ENCODE measurements around the gene MAP4K5.
"Not testable (repeated sequence)": the region's sequence is repeated elsewhere in the genome, so short reads cannot be mapped to it uniquely, and the experiment has no call there.

The MAP4K5 gene

GRCh38 chr14:50532502-50533240 lies at the start of gene MAP4K5:
MAP4K5 (minus strand) TSS chr14:50532569; CDS start chr14:50532049, 520 bp downstream.
- FAIRE-seq, result no peak
- no peak for DNase-seq (ENCODE audit: low spot score)

DNA sequence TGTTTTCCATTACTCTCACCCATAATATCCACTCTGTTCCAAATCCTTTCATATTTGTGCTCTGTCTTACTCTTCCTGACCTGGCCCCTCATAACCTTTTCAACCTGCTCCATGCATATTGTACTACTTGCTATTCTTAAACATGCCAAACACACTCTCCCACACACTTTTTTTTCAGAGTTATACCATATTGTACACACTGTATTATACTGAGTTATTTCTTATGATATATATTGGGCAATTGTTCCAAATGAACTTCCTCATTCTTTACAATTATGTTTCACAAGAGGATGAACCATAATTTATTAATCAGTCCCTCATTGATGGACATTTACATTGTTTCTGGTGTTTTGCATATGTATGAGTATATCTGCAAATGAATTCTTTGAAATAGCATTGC lies 46.1 kb upstream of the MAP4K5 start:
- DNase-seq (ENCODE audit: low spot score) (no peak), FAIRE-seq (no peak)

- no peak for DNase-seq (ENCODE audit: low spot score)
- no peak for FAIRE-seq
These were observed 45.6 kb upstream of the MAP4K5 start for GRCh38 chr14:50577982-50578381.

GRCh38 chr14:50575769-50576168 lies 43.4 kb upstream of the MAP4K5 start:
- DNase-seq (ENCODE audit: low spot score), result no peak
- no peak for FAIRE-seq

- DNase-seq (ENCODE audit: low spot score), result no peak
- no peak for FAIRE-seq
These were observed 41.5 kb upstream of the MAP4K5 start for GRCh38 chr14:50573862-50574261.

- DNase-seq (ENCODE audit: low spot score), result no peak
- no peak for FAIRE-seq
These were observed 37.4 kb upstream of the MAP4K5 start for GRCh38 chr14:50569714-50570274.

GRCh38 chr14:50562841-50563240 lies 30.5 kb upstream of the MAP4K5 start:
- no peak for FAIRE-seq

GRCh38 chr14:50560931-50561285 lies 28.5 kb upstream of the MAP4K5 start:
- DNase-seq (ENCODE audit: low spot score) (no peak), FAIRE-seq (no peak)

More at GRCh38 chr14:50562841-50563240, 30.5 kb upstream of the MAP4K5 start:
- no peak for DNase-seq (ENCODE audit: low spot score)

DNA sequence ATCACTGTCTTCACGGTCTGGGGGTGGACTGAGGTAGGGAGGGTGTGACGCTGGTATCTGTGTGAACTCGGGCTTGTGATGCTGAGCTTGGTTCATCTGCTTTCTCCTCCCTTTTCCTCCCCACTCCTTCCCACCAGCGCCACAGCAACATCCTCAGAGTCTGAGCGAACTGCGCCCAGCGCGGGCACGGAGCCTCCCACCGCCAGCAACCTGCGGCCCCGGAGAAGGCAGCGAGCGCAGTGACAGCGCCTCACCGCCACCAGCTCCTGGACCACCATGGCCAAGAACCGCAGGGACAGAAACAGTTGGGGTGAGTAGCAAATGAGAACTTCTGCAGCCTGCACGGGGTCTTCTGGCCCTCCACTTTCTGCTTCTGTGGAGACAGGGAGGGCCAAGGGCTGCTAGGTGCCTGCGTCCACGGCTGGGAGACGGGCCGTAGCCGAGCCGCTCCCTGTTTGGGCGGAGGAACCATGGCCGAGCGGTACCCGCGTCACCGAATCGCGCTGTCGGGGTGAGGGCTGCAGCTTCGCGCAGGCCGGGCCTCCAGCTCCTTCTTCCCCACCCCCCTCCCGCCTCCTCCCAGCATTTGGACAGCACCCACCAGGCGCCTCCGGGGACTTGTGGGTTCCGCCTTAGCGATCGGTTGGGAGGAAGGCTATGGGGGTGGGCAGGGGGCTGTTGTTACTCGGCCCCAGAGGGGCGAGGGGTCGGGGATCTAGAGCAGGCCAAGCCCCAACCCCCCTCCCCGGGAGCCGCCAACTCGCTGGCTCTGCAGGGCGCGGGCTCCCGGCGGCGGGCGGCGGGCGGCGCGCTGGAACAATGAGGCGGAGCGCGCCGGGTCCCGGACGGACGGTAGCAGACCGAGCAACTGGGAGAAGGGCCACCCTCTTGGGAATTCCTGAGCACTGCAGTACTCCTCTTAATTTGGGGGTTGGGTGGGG lies 27.9 kb upstream of the MAP4K5 start, which contains the start of gene ATL1:
Gene ATL1 (plus strand): TSS at position 156 of the 941 bp plus-strand sequence. CDS start 121 bp downstream, at position 277.
- FAIRE-seq, result no peak
- no peak for DNase-seq (ENCODE audit: low spot score)

- FAIRE-seq; DNase-seq (ENCODE audit: low spot score): not testable (repeated sequence)
These were observed 20.4 kb upstream of the MAP4K5 start for GRCh38 chr14:50552796-50553195.

GRCh38 chr14:50551877-50552276 lies 19.5 kb upstream of the MAP4K5 start:
- FAIRE-seq (no peak), DNase-seq (ENCODE audit: low spot score) (no peak)

DNA sequence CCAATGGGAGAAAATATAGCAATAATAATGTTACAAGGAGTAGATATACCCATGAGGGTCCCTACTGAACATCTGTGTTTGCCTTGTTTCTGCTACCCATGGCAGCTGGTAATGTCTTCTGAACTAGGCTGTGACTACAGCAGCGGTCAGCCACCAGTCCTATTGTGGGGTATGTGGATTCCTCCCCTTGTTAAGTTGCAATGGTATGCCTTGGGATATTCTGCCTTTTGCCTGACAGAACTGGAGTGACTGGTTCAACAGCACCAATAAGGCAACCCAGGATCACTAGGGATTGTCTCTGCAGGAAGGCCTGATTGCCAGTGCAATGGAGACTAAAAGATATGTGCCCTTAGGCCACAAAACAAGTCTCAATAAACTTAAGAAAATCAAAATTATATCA lies 17.9 kb upstream of the MAP4K5 start:
- no peak for FAIRE-seq
- no peak for DNase-seq (ENCODE audit: low spot score)

DNA sequence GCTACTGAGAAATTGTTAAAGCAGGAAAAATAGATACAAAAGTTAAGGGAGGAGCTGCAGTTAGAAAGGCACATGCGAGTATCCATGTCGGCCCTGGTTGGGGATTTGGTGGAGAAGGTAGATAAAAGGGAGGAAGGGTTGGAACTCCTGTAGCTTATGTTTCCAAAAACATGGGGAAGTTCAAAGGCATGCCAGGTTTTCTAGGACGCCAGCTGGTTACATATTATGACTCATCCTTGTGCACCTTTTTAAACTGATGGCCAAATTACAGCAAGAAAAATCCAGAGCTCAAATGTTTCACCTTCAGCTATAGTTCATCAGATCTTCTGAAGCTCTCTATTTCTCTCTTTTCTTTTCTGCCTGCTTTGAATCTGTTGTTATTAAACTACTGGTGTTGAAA lies 13.2 kb upstream of the MAP4K5 start:
- FAIRE-seq, result no peak
- DNase-seq (ENCODE audit: low spot score), result no peak

- FAIRE-seq, result no peak
- DNase-seq (ENCODE audit: low spot score), result no peak
These were observed 12.5 kb upstream of the MAP4K5 start for GRCh38 chr14:50544911-50545310.

- DNase-seq (ENCODE audit: low spot score), result no peak
- FAIRE-seq, result no peak
These were observed 10.6 kb upstream of the MAP4K5 start for GRCh38 chr14:50542941-50543418.

- no peak for FAIRE-seq
- DNase-seq (ENCODE audit: low spot score), result no peak
These were observed 8.8 kb upstream of the MAP4K5 start for GRCh38 chr14:50541159-50541567.

GRCh38 chr14:50539051-50539450 lies 6.7 kb upstream of the MAP4K5 start:
- DNase-seq (ENCODE audit: low spot score), result no peak
- no peak for FAIRE-seq

DNA sequence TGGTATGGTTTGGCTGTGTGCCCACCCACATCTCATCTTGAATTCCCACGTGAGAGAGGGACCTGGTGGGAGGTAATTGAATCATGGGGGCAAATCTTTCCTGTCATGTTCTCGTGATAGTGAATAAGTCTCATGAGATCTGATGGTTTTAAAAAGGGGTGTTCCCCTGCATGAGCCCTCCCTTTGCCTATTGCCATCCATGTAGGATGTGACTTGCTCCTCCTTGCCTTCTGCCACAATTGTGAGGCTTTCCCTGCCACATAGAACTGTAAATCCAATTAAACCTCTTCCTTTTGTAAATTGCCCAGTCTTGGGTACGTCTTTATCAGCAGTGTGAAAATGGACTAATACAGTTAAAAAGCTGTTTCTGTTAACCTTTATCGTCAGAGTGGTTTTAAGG lies 5.7 kb upstream of the MAP4K5 start:
- FAIRE-seq; DNase-seq (ENCODE audit: low spot score): not testable (repeated sequence)

GRCh38 chr14:50534997-50535396 lies 2.6 kb upstream of the MAP4K5 start:
- FAIRE-seq, result no peak
- DNase-seq (ENCODE audit: low spot score), result no peak

- DNase-seq (ENCODE audit: low spot score) (no peak), FAIRE-seq (no peak)
These were observed 2.0 kb upstream of the MAP4K5 start for GRCh38 chr14:50534416-50534815.

DNA sequence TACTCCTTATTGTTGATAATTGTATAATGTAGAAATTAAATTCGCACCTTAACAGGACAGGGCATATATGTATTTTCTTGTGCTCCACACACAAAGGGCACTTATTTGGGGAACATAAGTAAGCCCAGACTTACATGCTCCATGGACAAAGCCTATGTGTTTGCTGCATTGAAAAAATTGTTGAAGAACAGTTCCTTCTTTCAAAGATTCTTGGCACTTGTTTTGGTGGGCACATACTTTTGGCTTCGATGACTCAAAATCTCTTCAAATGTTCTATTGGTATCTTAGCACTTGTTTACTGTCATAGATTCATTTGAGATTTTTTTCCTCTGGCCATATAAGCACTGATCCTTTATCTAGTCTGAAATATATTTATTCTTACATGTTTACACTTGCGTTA lies 1.4 kb upstream of the MAP4K5 start:
- FAIRE-seq (no peak), DNase-seq (ENCODE audit: low spot score) (no peak)

- FAIRE-seq (no peak), DNase-seq (ENCODE audit: low spot score) (no peak)
These were observed 904 bp upstream of the MAP4K5 start for GRCh38 chr14:50533241-50533705.

All from RCC 7860 (cell line).